Activated gamma-delta T cell (primary cell): Measurements from ENCODE around the gene SLC52A1.

Experiments used
- DNase-seq: peaks from one replicate; lab custom pipeline; 2025; lab: John Stamatoyannopoulos, UW

Gene SLC52A1

GRCh38 chr17:4987767-4988567 lies 47.3 kb downstream of the SLC52A1 start:
- DNase-seq: no peak

- DNase-seq: peak; percentile 87
Measured at GRCh38 chr17:4986951-4987766, 48.1 kb downstream of the SLC52A1 start, which contains the start of gene CAMTA2. Gene CAMTA2, minus strand, starts transcription at chr17:4987675. Its CDS starts 1,453 bp downstream, at chr17:4986222.

- no peak for DNase-seq
Measured at GRCh38 chr17:4986403-4986802, 48.8 kb downstream of the SLC52A1 start.
